GM12864 (cell line): Measurements from ENCODE around the gene PRPF38B.

Experiments
- DNase-seq: peaks from one replicate; pipeline ENCODE4 v3.0.0-alpha.2; 2011; ENCODE audit warnings: low read depth
- H3K4me3 ChIP-seq: 2 replicates; pipeline ENCODE4 v1.5.1; 2011; ENCODE audit warnings: mild to moderate bottlenecking, low read depth, low read length, control low read depth
- CTCF ChIP-seq: IDR thresholded peaks from 2 replicates; pipeline ENCODE4 v1.5.1; 2011; ENCODE audit warnings: low read depth, mild to moderate bottlenecking, moderate library complexity, low read length, control low read depth, inconsistent platforms; ENCODE audit errors: missing control alignments

PRPF38B gene

GRCh38 chr1:108734171-108734865, 42.2 kb downstream of the PRPF38B start:
- DNase-seq: no peak
- H3K4me3 ChIP-seq: no peak overlapping the region
- no peak for TF ChIP-seq CTCF

- H3K4me3 ChIP-seq: no peak overlapping the region
- TF ChIP-seq CTCF: no peak
- DNase-seq: no peak
These were observed 50.1 kb downstream of the PRPF38B start for GRCh38 chr1:108742253-108742652.

GRCh38 chr1:108745980-108746381, 53.9 kb downstream of the PRPF38B start:
- H3K4me3 ChIP-seq: no peak overlapping the region

GRCh38 chr1:108746382-108747170, 54.5 kb downstream of the PRPF38B start, which contains the start of gene STXBP3:
STXBP3 (plus strand) TSS chr1:108746674; CDS start chr1:108746738, 64 bp downstream.
- H3K4me3 ChIP-seq: peak within 1 kb of the TSS; percentile 69
- peak; percentile 97 for TF ChIP-seq CTCF
- peak; percentile 95 for DNase-seq

More at GRCh38 chr1:108745980-108746381, 53.9 kb downstream of the PRPF38B start:
- no peak for DNase-seq
- no peak for TF ChIP-seq CTCF

GRCh38 chr1:108747171-108747850, 55.2 kb downstream of the PRPF38B start:
- peak overlapping the region; percentile 69 for H3K4me3 ChIP-seq
- peak; percentile 25 for DNase-seq
- no peak for TF ChIP-seq CTCF

- no peak for TF ChIP-seq CTCF
- no peak overlapping the region for H3K4me3 ChIP-seq
- no peak for DNase-seq
These were observed 55.8 kb downstream of the PRPF38B start for GRCh38 chr1:108747898-108748297.
